Heart left ventricle (tissue), 16 donors: ENCODE measurements around the gene MPZL3. TPM values are rescaled to one million over a fixed set of nuclear protein-coding genes. Genes with fewer than 3 reads are reported as not detected.

ENCODE experiments used
- ATAC-seq, 4 donors: fragments of 200-7000 bp; cut with Tn5 transposase; one replicate each; pipeline ENCODE4 v1.9.1; 2020 to 2022; ENCODE audit warnings: moderate library complexity in 4 of 4, mild to moderate bottlenecking in 3 of 4, moderate number of reproducible peaks in 1 of 4
- DNase-seq, 5 donors: peaks; one replicate each; pipeline ENCODE4 v3.0.0-alpha.2; 2020
- H3K27ac ChIP-seq, 12 donors: fragments of 200-600 bp; sonication (generic) in 4 of 12; one replicate each; pipeline versions ENCODE4 v1.5.0 to v1.8.0; 2016 to 2022; ENCODE audit warnings: mild to moderate bottlenecking in 2 of 12
- H3K27me3 ChIP-seq, 9 donors: fragments of 200-600 bp; sonication (generic) in 2 of 9; one replicate each; pipeline versions ENCODE4 v1.5.1 to v1.8.0; 2016 to 2022; ENCODE audit warnings: mild to moderate bottlenecking in 3 of 9
- H3K36me3 ChIP-seq, 9 donors: fragments of 200-600 bp; sonication (generic) in 2 of 9; one replicate each; pipeline versions ENCODE4 v1.5.0 to v1.8.0; 2018 to 2022; ENCODE audit warnings: mild to moderate bottlenecking in 2 of 9
- H3K4me1 ChIP-seq, 12 donors: fragments of 200-600 bp; sonication (generic) in 4 of 12; one replicate each; pipeline versions ENCODE4 v1.5.0 to v1.8.0; 2016 to 2022; ENCODE audit warnings: mild to moderate bottlenecking in 3 of 12
- H3K4me3 ChIP-seq, 12 donors: fragments of 200-600 bp; sonication (generic) in 4 of 12; one replicate each; pipeline versions ENCODE4 v1.5.0 to v1.8.0; 2017 to 2022; ENCODE audit warnings: mild to moderate bottlenecking in 9 of 12, moderate library complexity in 4 of 12
- H3K9me3 ChIP-seq, 12 donors: fragments of 200-600 bp; sonication (generic) in 4 of 12; one replicate each; pipeline versions ENCODE4 v1.5.0 to v1.8.0; 2016 to 2022; ENCODE audit warnings: mild to moderate bottlenecking in 1 of 12
- POLR2A ChIP-seq, 2 donors: fragments of 450-650 bp; IDR thresholded peaks; one replicate each; pipeline ENCODE4 v1.6.1; 2017; ENCODE audit warnings: antibody characterized with exemption in 2 of 2, mild to moderate bottlenecking in 2 of 2, moderate library complexity in 2 of 2
- WGBS, 4 donors: extraction: QIAGEN DNeasy Blood & Tissue Kit in 2 of 4; methylation state at CpG; one replicate each; pipeline versions ENCODE4 v1.1.5 to v1.1.7; 2013 to 2018; 5-methylcytosine and 5-hydroxymethylcytosine counted together
- intact Hi-C, 10 donors: fragments of 100-400 bp; cut with DNase I; formaldehyde crosslinking; loops; one replicate each; pipeline versions ENCODE4 v1.11.1 to v1.14.2; 2022
- polyA plus RNA-seq, 2 donors: library from polyadenylated mRNA; stranded (reverse); fragments of 200-250 nt; gene quantifications; one replicate each; pipeline ENCODE4 v1.2.3, GENCODE V29; 2013
- total RNA-seq, 9 donors: library from RNA; depleted of rRNA in 2 of 9; stranded (reverse); fragments of >200 nt in 2 of 9; fragmentation: NEBNext Ultra II Directional in 3 of 9; extraction: Animal tissue kit (Norgen Biotek cat#: 25700) in 3 of 9; gene quantifications; one replicate each; pipeline versions ENCODE4 v1.1.0 to v1.2.4, GENCODE V29; 2016 to 2023
- TF ChIP-seq, protein P1 (sequence below), 12 donors: fragments of 200-600 bp; sonication (generic) in 4 of 12; IDR thresholded peaks; one replicate each; pipeline versions ENCODE4 v1.5.0 to v1.8.0; 2018 to 2022; ENCODE audit warnings: antibody characterized with exemption in 12 of 12, mild to moderate bottlenecking in 5 of 12
- donor health status: ischemic (EF 13 %, LVEDD 7.1; RV severe dilation, severe dysfunction).
- donor health status: healthy with polysubstance abuse.
- donor health status: DM: no; HTN: yes; CAD: no.
- donor health status: DM: no; HTN: no; CAD: no.
- donor health status: ischemic (EF 25% LVEDD 6.9; RV normal size, moderate dysfunction).
- donor health status: ischemic (EF 25% LVEDD 5.7; RV mildly dilated, moderate dysfunction).
- donor health status: healthy.
- donor health status: DM: yes; HTN: yes; CAD: no.
- donor health status: ischemic (EF 35%, LVEDD 5.7; RV mildly dilated, moderate dysfunction).
- donor health status: nonischemic (EF 11% LVEDD 7.7; RV severe dilation, severe dysfunction).
- donor health status: DM: yes; HTN: yes; CAD: no.
- donor health status: PGD.
- donor health status: ischemic (EF 29% LVEDD 5.4; RV normal size, mild dysfunction).
- donor health status: nonischemic (EF 23%, LVEDD 6.1; RV moderate dilation, normal function).

MPZL3 gene
- total and polyA plus RNA-seq, 11 donors: 1.3 to 6.2 (median 3.3) TPM

GRCh38 chr11:118240999-118241763 lies 11.0 kb downstream of the MPZL3 start:
- no peaks in the 10 kb centered on the region for H3K36me3 ChIP-seq
- H3K27me3 ChIP-seq: no peaks in the 10 kb centered on the region
- intact Hi-C loops: loop anchor here in 1 of 10 donors (5.0 kb wide), 1 partner anchor 44 kb away; no protein-coding TSS in a partner anchor
- peak in 2 of 5 donors; percentile 12 to 46 for DNase-seq
- H3K9me3 ChIP-seq: no peaks in the 10 kb centered on the region
- TF ChIP-seq, protein P1, sequence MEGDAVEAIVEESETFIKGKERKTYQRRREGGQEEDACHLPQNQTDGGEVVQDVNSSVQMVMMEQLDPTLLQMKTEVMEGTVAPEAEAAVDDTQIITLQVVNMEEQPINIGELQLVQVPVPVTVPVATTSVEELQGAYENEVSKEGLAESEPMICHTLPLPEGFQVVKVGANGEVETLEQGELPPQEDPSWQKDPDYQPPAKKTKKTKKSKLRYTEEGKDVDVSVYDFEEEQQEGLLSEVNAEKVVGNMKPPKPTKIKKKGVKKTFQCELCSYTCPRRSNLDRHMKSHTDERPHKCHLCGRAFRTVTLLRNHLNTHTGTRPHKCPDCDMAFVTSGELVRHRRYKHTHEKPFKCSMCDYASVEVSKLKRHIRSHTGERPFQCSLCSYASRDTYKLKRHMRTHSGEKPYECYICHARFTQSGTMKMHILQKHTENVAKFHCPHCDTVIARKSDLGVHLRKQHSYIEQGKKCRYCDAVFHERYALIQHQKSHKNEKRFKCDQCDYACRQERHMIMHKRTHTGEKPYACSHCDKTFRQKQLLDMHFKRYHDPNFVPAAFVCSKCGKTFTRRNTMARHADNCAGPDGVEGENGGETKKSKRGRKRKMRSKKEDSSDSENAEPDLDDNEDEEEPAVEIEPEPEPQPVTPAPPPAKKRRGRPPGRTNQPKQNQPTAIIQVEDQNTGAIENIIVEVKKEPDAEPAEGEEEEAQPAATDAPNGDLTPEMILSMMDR (IDR thresholded peaks at IDR 0.05): no peak
- peak in 1 of 2 donors; percentile 22 for TF ChIP-seq POLR2A (IDR thresholded peaks at IDR 0.05)
- peak overlapping the region in 1 of 12 donors; percentile 30 for H3K4me3 ChIP-seq
- WGBS, 4 donors: 46 to 52% (median 48%) methylated on average over 9 of the region's 9 CpGs
- peak; percentile 82 to 95 (median 91) for ATAC-seq
- peaks cover 0 to 44% (median 13%) of the 10 kb centered on the region in 12 donors for H3K4me1 ChIP-seq
- peak overlapping the region in 11 of 12 donors; percentile 6 to 90 (median 56) for H3K27ac ChIP-seq

- TF ChIP-seq, protein P1 (IDR thresholded peaks at IDR 0.05): no peak
- TF ChIP-seq POLR2A (IDR thresholded peaks at IDR 0.05): no peak
- Histone ChIP-seq H3K27ac (peak overlapping the region in 4 of 12 donors; percentile 7 to 90 (median 18)), H3K36me3 (no peaks in the 10 kb centered on the region), H3K4me1 (peaks cover 0 to 59% (median 16%) of the 10 kb centered on the region in 12 donors), H3K9me3 (no peaks in the 10 kb centered on the region), H3K27me3 (no peaks in the 10 kb centered on the region), H3K4me3 (peak overlapping the region in 1 of 12 donors; percentile 23)
- intact Hi-C loops: loop anchor here in 1 of 10 donors (5.0 kb wide), 1 partner anchor 42 kb away; no protein-coding TSS in a partner anchor
- ATAC-seq (no peak), DNase-seq (no peak)
- 78 to 89% (median 85%) methylated on average over 5 of the region's 5 CpGs for WGBS, 4 donors
Observed at GRCh38 chr11:118239509-118240205, 12.5 kb downstream of the MPZL3 start.

GRCh38 chr11:118238929-118239328 lies 13.2 kb downstream of the MPZL3 start:
- Histone ChIP-seq H3K4me1 (peaks cover 0 to 65% (median 16%) of the 10 kb centered on the region in 12 donors), H3K27ac (peak overlapping the region in 2 of 12 donors; percentile 7 to 90), H3K27me3 (no peaks in the 10 kb centered on the region), H3K4me3 (peak overlapping the region in 1 of 12 donors; percentile 23), H3K9me3 (no peaks in the 10 kb centered on the region), H3K36me3 (no peaks in the 10 kb centered on the region)
- TF ChIP-seq, protein P1 (IDR thresholded peaks at IDR 0.05): no peak
- TF ChIP-seq POLR2A (IDR thresholded peaks at IDR 0.05): no peak
- no peak for DNase-seq
- 87 to 96% (median 92%) methylated on average over 1 of the region's 1 CpG for WGBS, 4 donors
- intact Hi-C loops: no loop called here
- no peak for ATAC-seq

GRCh38 chr11:118238421-118238820 lies 13.7 kb downstream of the MPZL3 start:
- no peaks in the 10 kb centered on the region for H3K27me3 ChIP-seq
- peaks cover 0 to 65% (median 16%) of the 10 kb centered on the region in 12 donors for H3K4me1 ChIP-seq
- H3K27ac ChIP-seq: peak overlapping the region in 1 of 12 donors; percentile 90
- intact Hi-C loops: no loop called here
- TF ChIP-seq, protein P1 (IDR thresholded peaks at IDR 0.05): no peak
- no peak for TF ChIP-seq POLR2A (IDR thresholded peaks at IDR 0.05)
- whole genome bisulfite sequencing, 4 donors: 88 to 96% (median 91%) methylated on average over 2 of the region's 2 CpGs
- H3K9me3 ChIP-seq: no peaks in the 10 kb centered on the region
- H3K36me3 ChIP-seq: no peaks in the 10 kb centered on the region
- DNase-seq (no peak), ATAC-seq (no peak)
- H3K4me3 ChIP-seq: no peak overlapping the region
